ENCODE results near the gene HPSE.
"Not testable (repeated sequence)": the region's sequence is repeated elsewhere in the genome, so short reads cannot be mapped to it uniquely, and the experiment has no call there.

DNA sequence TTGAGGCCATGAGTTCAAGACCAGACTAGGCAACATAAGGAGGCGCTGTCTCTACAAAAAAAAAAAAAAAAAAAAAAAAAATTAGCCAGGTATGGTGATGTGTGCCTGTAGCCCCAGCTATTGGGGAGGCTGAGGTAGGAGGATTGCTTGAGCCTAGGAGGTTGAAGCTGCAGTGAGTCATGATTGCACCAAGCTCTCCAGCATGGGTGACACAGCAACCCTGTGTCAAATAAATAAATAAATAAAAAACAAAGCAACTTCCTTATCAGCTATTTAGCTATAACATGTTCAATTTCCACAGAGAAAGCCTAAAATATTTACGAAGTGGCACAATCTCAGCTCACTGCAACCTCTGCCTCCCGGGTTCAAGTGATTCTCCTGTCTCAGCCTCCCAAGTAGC is 60.7 kb downstream of the HPSE start:
- TF ChIP-seq, protein P1, sequence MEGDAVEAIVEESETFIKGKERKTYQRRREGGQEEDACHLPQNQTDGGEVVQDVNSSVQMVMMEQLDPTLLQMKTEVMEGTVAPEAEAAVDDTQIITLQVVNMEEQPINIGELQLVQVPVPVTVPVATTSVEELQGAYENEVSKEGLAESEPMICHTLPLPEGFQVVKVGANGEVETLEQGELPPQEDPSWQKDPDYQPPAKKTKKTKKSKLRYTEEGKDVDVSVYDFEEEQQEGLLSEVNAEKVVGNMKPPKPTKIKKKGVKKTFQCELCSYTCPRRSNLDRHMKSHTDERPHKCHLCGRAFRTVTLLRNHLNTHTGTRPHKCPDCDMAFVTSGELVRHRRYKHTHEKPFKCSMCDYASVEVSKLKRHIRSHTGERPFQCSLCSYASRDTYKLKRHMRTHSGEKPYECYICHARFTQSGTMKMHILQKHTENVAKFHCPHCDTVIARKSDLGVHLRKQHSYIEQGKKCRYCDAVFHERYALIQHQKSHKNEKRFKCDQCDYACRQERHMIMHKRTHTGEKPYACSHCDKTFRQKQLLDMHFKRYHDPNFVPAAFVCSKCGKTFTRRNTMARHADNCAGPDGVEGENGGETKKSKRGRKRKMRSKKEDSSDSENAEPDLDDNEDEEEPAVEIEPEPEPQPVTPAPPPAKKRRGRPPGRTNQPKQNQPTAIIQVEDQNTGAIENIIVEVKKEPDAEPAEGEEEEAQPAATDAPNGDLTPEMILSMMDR (IDR thresholded peaks at IDR 0.05; ENCODE audit: low read depth, low read length, missing input control) = not testable (repeated sequence)
- not testable (repeated sequence) for TF ChIP-seq GABPA (IDR thresholded peaks at IDR 0.05 in 1 of 2, conservative IDR thresholded peaks at IDR 0.05 in 1 of 2); YY1 (IDR thresholded peaks at IDR 0.05); EGR1 (IDR thresholded peaks at IDR 0.05; ENCODE audit: low read depth in 2 of 2); ATF3 (IDR thresholded peaks at IDR 0.05)
- TF ChIP-seq, protein P2, sequence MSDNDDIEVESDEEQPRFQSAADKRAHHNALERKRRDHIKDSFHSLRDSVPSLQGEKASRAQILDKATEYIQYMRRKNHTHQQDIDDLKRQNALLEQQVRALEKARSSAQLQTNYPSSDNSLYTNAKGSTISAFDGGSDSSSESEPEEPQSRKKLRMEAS (IDR thresholded peaks at IDR 0.05) = not testable (repeated sequence)

Measured in liver (tissue), 3 donors.